Measurements from ENCODE around the gene SLC25A21. TPM values are rescaled to one million over a fixed set of nuclear protein-coding genes. Genes with fewer than 3 reads are reported as not detected.
"Not testable (repeated sequence)": the region's sequence is repeated elsewhere in the genome, so short reads cannot be mapped to it uniquely, and the experiment has no call there.

SLC25A21 gene
- total RNA-seq (1.1 TPM), polyA plus RNA-seq (ENCODE audit: insufficient read depth in 1 of 8, insufficient read length in 8 of 8, low replicate concordance in 1 of 8) (1 to 10 TPM in 6 of 8 donors, under 1 TPM in 2; 0.85 to 3.3 (median 1.2) TPM)
- long read RNA-seq, donor 1: 0 reads
- long read RNA-seq, donor 2: 0 reads
- long read RNA-seq, donor 3: 0 reads
- long read RNA-seq, donor 4: 0 reads
- long read RNA-seq, donor 5: 0 reads
- long read RNA-seq, donor 6: 0 reads
- long read RNA-seq, donor 7, partial matches to known transcripts: 5 of 5 reads
- long read RNA-seq, donor 7, other reads (novel, unspliced or antisense): 0 of 5 reads
- long read RNA-seq, donor 8: 0 reads
- long read RNA-seq, donor 9: 0 reads
- long read RNA-seq, donor 10, partial matches to known transcripts: 9 of 9 reads
- long read RNA-seq, donor 10, other reads (novel, unspliced or antisense): 0 of 9 reads
- long read RNA-seq, donor 11: 0 reads

DNA sequence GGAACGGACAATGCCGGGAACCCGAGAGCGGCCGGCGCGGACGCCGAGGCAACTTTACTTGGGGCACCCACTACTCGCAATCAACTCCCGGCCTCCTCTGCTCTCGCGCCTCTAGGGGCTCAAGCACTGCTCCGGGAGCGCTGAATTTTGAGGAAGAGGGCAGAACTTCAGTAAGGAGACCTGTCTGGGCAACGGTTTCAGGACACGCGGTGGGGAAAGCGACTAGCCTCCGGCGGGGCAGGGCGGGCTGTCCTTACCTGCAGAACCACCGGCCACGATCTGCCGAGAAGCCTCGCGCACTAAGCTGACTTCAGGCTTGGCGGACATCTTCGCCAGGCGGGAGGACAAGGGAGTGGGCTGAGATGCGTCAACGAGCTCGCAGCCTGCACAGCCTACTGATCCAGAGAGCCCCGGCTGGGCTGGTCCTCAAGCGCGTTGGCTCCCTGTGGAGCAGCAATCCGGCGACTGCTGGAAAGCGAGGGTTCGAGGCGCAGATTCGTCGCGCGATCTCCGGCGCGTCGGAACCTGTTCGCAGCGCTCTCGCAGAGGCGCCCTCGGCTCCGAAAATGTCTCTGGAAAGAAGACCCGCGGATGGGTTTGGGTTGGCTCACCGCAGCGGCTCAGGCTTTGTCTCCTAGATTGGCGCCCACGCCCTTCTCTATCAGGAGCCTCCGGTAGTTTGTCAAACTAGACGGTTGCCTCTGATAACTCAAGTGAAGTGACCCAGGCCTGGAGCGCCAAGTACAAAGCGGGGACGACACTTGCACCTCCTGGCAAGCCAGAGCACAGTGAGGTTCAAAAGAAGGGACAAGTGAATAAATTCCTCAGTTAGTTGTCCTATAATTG, at the start of gene SLC25A21:
Gene SLC25A21, minus strand, starts transcription at position 583 of the 846 bp plus-strand sequence.
- H3K4me1 ChIP-seq (ENCODE audit: control insufficient read depth, insufficient read depth, low read length): no peaks in the 10 kb centered on the region
- H3K27ac ChIP-seq (ENCODE audit: low read length): peak within 1 kb of the TSS; percentile 93
- no peaks in the 10 kb centered on the region for H3K36me3 ChIP-seq (ENCODE audit: control insufficient read depth, insufficient read depth, low read length)
- peak; percentile 88 for DNase-seq
- under 1% methylated on average over 59 of the region's 66 CpGs for WGBS (ENCODE audit: insufficient coverage)
- peaks cover 5% of the 10 kb centered on the region for H3K27me3 ChIP-seq (ENCODE audit: control insufficient read depth, insufficient read depth, low read length)
- H3K9me3 ChIP-seq (replicated peaks; ENCODE audit: control insufficient read depth, low read depth, low read length): no peaks in the 10 kb centered on the region
- H3K4me3 ChIP-seq (ENCODE audit: low read length): peak within 1 kb of the TSS; percentile 80

GRCh38 chr14:37221073-37221472, 48.7 kb upstream of the SLC25A21 start:
- H3K4me3 ChIP-seq (ENCODE audit: low read length): no peak overlapping the region
- DNase-seq: no peak
- no peak overlapping the region for H3K27ac ChIP-seq (ENCODE audit: low read length)
- H3K9me3 ChIP-seq (replicated peaks; ENCODE audit: control insufficient read depth, low read depth, low read length): peaks cover 14% of the 10 kb centered on the region
- no peaks in the 10 kb centered on the region for H3K36me3 ChIP-seq (ENCODE audit: control insufficient read depth, insufficient read depth, low read length)
- 67% methylated on average over 1 of the region's 3 CpGs for WGBS (ENCODE audit: insufficient coverage)
- H3K27me3 ChIP-seq (ENCODE audit: control insufficient read depth, insufficient read depth, low read length): no peaks in the 10 kb centered on the region
- H3K4me1 ChIP-seq (ENCODE audit: control insufficient read depth, insufficient read depth, low read length): no peaks in the 10 kb centered on the region

GRCh38 chr14:37215345-37215744, 42.9 kb upstream of the SLC25A21 start:
- H3K9me3 ChIP-seq (replicated peaks; ENCODE audit: control insufficient read depth, low read depth, low read length): peaks cover 11% of the 10 kb centered on the region
- no CpG with 5 or more reads among the region's 3 CpGs for WGBS (ENCODE audit: insufficient coverage)
- H3K27ac ChIP-seq (ENCODE audit: low read length): no peak overlapping the region
- no peaks in the 10 kb centered on the region for H3K4me1 ChIP-seq (ENCODE audit: control insufficient read depth, insufficient read depth, low read length)
- no peaks in the 10 kb centered on the region for H3K36me3 ChIP-seq (ENCODE audit: control insufficient read depth, insufficient read depth, low read length)
- no peak for DNase-seq
- no peak overlapping the region for H3K4me3 ChIP-seq (ENCODE audit: low read length)
- H3K27me3 ChIP-seq (ENCODE audit: control insufficient read depth, insufficient read depth, low read length): no peaks in the 10 kb centered on the region

GRCh38 chr14:37213016-37213415, 40.6 kb upstream of the SLC25A21 start:
- Histone ChIP-seq H3K4me1 (ENCODE audit: control insufficient read depth, insufficient read depth, low read length) (no peaks in the 10 kb centered on the region), H3K27me3 (ENCODE audit: control insufficient read depth, insufficient read depth, low read length) (no peaks in the 10 kb centered on the region), H3K36me3 (ENCODE audit: control insufficient read depth, insufficient read depth, low read length) (no peaks in the 10 kb centered on the region), H3K27ac (ENCODE audit: low read length) (no peak overlapping the region), H3K4me3 (ENCODE audit: low read length) (no peak overlapping the region), H3K9me3 (replicated peaks; ENCODE audit: control insufficient read depth, low read depth, low read length) (peaks cover 11% of the 10 kb centered on the region)
- DNase-seq: no peak

GRCh38 chr14:37210448-37210847, 38.0 kb upstream of the SLC25A21 start:
- 77% methylated on average over 5 of the region's 6 CpGs for WGBS (ENCODE audit: insufficient coverage)

GRCh38 chr14:37209617-37210016, 37.2 kb upstream of the SLC25A21 start:
- H3K4me1 ChIP-seq (ENCODE audit: control insufficient read depth, insufficient read depth, low read length); H3K27me3 ChIP-seq (ENCODE audit: control insufficient read depth, insufficient read depth, low read length); H3K27ac ChIP-seq (ENCODE audit: low read length); DNase-seq; H3K36me3 ChIP-seq (ENCODE audit: control insufficient read depth, insufficient read depth, low read length); H3K4me3 ChIP-seq (ENCODE audit: low read length): not testable (repeated sequence)
- peaks cover 25% of the 10 kb centered on the region for H3K9me3 ChIP-seq (replicated peaks; ENCODE audit: control insufficient read depth, low read depth, low read length)
- no CpG with 5 or more reads among the region's 2 CpGs for WGBS (ENCODE audit: insufficient coverage)

More at GRCh38 chr14:37210448-37210847, 38.0 kb upstream of the SLC25A21 start:
- Histone ChIP-seq H3K4me1 (ENCODE audit: control insufficient read depth, insufficient read depth, low read length) (no peaks in the 10 kb centered on the region), H3K27me3 (ENCODE audit: control insufficient read depth, insufficient read depth, low read length) (no peaks in the 10 kb centered on the region), H3K9me3 (replicated peaks; ENCODE audit: control insufficient read depth, low read depth, low read length) (peaks cover 27% of the 10 kb centered on the region), H3K27ac (ENCODE audit: low read length) (no peak overlapping the region), H3K4me3 (ENCODE audit: low read length) (no peak overlapping the region), H3K36me3 (ENCODE audit: control insufficient read depth, insufficient read depth, low read length) (no peaks in the 10 kb centered on the region)
- no peak for DNase-seq

DNA sequence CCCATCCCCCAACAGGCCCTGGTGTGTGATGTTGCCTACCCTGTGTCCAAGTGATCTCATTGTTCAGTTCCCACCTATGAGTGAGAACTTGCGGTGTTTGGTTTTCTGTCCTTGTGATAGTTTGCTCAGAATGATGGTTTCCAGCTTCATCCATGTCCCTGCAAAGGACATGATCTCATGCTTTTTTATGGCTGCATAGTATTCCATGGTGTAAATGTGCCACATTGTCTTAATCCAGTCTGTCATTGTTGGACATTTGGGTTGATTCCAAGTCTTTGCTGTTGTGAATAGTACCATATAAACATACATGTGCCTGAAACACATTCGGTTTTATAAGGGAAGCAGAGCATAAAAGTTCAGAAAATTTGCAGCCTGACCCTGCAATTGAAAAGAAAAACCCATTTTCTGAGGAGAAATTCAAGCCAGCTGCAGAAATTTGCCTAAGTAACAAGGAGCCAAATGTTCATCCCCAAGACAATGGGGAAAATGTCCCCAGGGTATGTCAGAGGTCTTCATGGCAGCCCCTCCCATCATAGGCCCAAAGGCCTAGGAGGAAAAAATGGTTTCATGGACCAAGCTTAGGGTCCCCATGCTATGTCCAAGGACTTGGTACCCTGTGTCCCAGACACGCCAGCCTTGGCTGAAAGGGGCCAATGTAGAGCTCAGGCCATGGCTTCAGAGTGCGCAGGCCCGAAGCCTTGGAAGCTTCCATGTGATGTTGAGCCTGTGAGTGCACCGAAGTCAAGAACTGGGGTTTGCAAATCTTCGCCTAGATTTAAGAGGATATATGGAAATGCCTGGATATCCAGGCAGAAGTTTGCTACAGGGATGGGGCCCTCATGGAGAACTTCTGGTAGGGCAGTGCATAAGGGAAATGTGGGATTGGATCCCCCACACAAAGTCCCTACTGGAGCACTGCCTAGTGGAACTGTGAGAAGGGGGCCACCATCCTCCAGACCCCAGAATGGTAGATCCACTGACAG, 33.5 kb upstream of the SLC25A21 start:
- not testable (repeated sequence) for H3K4me3 ChIP-seq (ENCODE audit: low read length); H3K36me3 ChIP-seq (ENCODE audit: control insufficient read depth, insufficient read depth, low read length); H3K27ac ChIP-seq (ENCODE audit: low read length); H3K27me3 ChIP-seq (ENCODE audit: control insufficient read depth, insufficient read depth, low read length); H3K4me1 ChIP-seq (ENCODE audit: control insufficient read depth, insufficient read depth, low read length); DNase-seq
- H3K9me3 ChIP-seq (replicated peaks; ENCODE audit: control insufficient read depth, low read depth, low read length): peaks cover 18% of the 10 kb centered on the region
- 98% methylated on average over 6 of the region's 7 CpGs for WGBS (ENCODE audit: insufficient coverage)

GRCh38 chr14:37203423-37203822, 31.0 kb upstream of the SLC25A21 start:
- peaks cover 18% of the 10 kb centered on the region for H3K9me3 ChIP-seq (replicated peaks; ENCODE audit: control insufficient read depth, low read depth, low read length)
- no peak for DNase-seq
- H3K27ac ChIP-seq (ENCODE audit: low read length): no peak overlapping the region
- no peaks in the 10 kb centered on the region for H3K4me1 ChIP-seq (ENCODE audit: control insufficient read depth, insufficient read depth, low read length)
- no peak overlapping the region for H3K4me3 ChIP-seq (ENCODE audit: low read length)
- H3K36me3 ChIP-seq (ENCODE audit: control insufficient read depth, insufficient read depth, low read length): no peaks in the 10 kb centered on the region
- 100% methylated on average over 1 of the region's 1 CpG for WGBS (ENCODE audit: insufficient coverage)
- H3K27me3 ChIP-seq (ENCODE audit: control insufficient read depth, insufficient read depth, low read length): no peaks in the 10 kb centered on the region

DNA sequence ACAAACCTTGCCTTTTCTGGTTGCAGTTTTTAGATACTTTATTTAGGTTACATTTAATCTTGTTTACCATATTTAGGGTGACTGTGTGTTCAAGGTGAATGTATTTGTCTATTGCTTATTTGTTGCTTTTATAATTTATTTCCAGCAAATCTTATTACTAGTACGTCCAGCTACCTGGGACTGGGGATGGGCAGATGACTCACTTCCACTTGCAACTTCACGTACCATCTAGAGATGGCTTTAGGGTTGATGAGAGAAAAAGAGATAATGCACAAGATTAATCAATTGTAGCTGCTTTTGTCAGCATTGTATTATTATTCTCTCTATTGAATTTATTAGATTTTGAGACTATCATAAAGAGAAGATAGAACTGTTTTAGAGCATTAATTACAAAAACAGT, 30.4 kb upstream of the SLC25A21 start:
- no peaks in the 10 kb centered on the region for H3K36me3 ChIP-seq (ENCODE audit: control insufficient read depth, insufficient read depth, low read length)
- H3K27me3 ChIP-seq (ENCODE audit: control insufficient read depth, insufficient read depth, low read length): no peaks in the 10 kb centered on the region
- DNase-seq: no peak
- no CpG with 5 or more reads among the region's 2 CpGs for WGBS (ENCODE audit: insufficient coverage)
- H3K9me3 ChIP-seq (replicated peaks; ENCODE audit: control insufficient read depth, low read depth, low read length): peaks cover 18% of the 10 kb centered on the region
- H3K4me3 ChIP-seq (ENCODE audit: low read length): no peak overlapping the region
- H3K4me1 ChIP-seq (ENCODE audit: control insufficient read depth, insufficient read depth, low read length): no peaks in the 10 kb centered on the region
- H3K27ac ChIP-seq (ENCODE audit: low read length): no peak overlapping the region

Data from muscle of leg (tissue), 16 donors.